Mesenchymal stem cell (in vitro differentiated cells and primary cell): Measurements from ENCODE around the gene TMEM63B.
"Not testable (repeated sequence)": the region's sequence is repeated elsewhere in the genome, so short reads cannot be mapped to it uniquely, and the experiment has no call there.

Source experiments
- DNase-seq: peaks from one replicate; pipeline ENCODE4 v3.0.0-alpha.2; 2013
- H2AFZ ChIP-seq: one replicate; pipeline ENCODE4 v1.6.1; 2013; ENCODE audit warnings: low read depth, mild to moderate bottlenecking, control low read depth, inconsistent platforms, low read length, moderate library complexity
- H2AK5ac ChIP-seq: 2 replicates; pipeline ENCODE4 v1.6.1; 2013; ENCODE audit warnings: low read length, moderate library complexity, mild to moderate bottlenecking, inconsistent platforms; ENCODE audit not compliant: severe bottlenecking
- H2BK120ac ChIP-seq: one replicate; pipeline ENCODE4 v1.6.1; 2013; ENCODE audit warnings: low read depth, mild to moderate bottlenecking, inconsistent platforms, low read length, moderate library complexity
- H2BK12ac ChIP-seq, 2 experiments: one replicate each; pipeline ENCODE4 v1.6.1; 2013; ENCODE audit warnings: inconsistent platforms in 2 of 2, low read length in 2 of 2, mild to moderate bottlenecking in 2 of 2, moderate library complexity in 2 of 2, control low read depth in 1 of 2
- H2BK15ac ChIP-seq: one replicate; pipeline ENCODE4 v1.6.1; 2013; ENCODE audit warnings: mild to moderate bottlenecking, low read depth, inconsistent platforms; ENCODE audit not compliant: poor library complexity, severe bottlenecking
- H2BK5ac ChIP-seq: 2 replicates; pipeline ENCODE4 v1.6.1; 2013; ENCODE audit warnings: low read depth, mild to moderate bottlenecking, low read length, control low read depth, inconsistent platforms; ENCODE audit not compliant: poor library complexity, severe bottlenecking
- H3K14ac ChIP-seq, 2 experiments: one replicate each; pipeline ENCODE4 v1.6.1; 2013; ENCODE audit warnings: inconsistent platforms in 2 of 2, low read length in 2 of 2, control low read depth in 1 of 2, mild to moderate bottlenecking in 1 of 2, moderate library complexity in 1 of 2
- H3K18ac ChIP-seq, 2 experiments: one replicate each; pipeline ENCODE4 v1.6.1; 2013; ENCODE audit warnings: inconsistent platforms in 2 of 2, low read length in 2 of 2, control low read depth in 1 of 2, low read depth in 1 of 2, mild to moderate bottlenecking in 1 of 2
- H3K23ac ChIP-seq, 2 experiments: one replicate each; pipeline ENCODE4 v1.6.1; 2013; ENCODE audit warnings: inconsistent platforms in 2 of 2, low read length in 2 of 2, mild to moderate bottlenecking in 2 of 2, moderate library complexity in 2 of 2, control low read depth in 1 of 2
- H3K27ac ChIP-seq: 2 replicates; pipeline ENCODE4 v1.5.1; 2013; ENCODE audit warnings: mild to moderate bottlenecking, moderate library complexity, low read length, control low read depth, inconsistent platforms; ENCODE audit not compliant: poor library complexity, severe bottlenecking
- H3K27me3 ChIP-seq, 2 experiments: 2 replicates each; pipeline versions ENCODE4 v1.6.1 to v1.7.0; 2013; ENCODE audit warnings: low read length in 2 of 2, mild to moderate bottlenecking in 2 of 2, moderate library complexity in 2 of 2, control low read depth in 1 of 2, inconsistent platforms in 1 of 2; ENCODE audit not compliant: control insufficient read depth in 1 of 2, insufficient read depth in 1 of 2
- H3K36me3 ChIP-seq, 2 experiments: 2 replicates each; pipeline versions ENCODE4 v1.6.1 to v1.7.0; 2013; ENCODE audit warnings: low read length in 2 of 2, control low read depth in 1 of 2, inconsistent platforms in 1 of 2, low read depth in 1 of 2, mild to moderate bottlenecking in 1 of 2; ENCODE audit not compliant: insufficient read depth in 2 of 2, control insufficient read depth in 1 of 2
- H3K4ac ChIP-seq, 2 experiments: one replicate each; pipeline ENCODE4 v1.6.1; 2013; ENCODE audit warnings: inconsistent platforms in 2 of 2, low read length in 2 of 2, mild to moderate bottlenecking in 2 of 2, moderate library complexity in 2 of 2, control low read depth in 1 of 2, low read depth in 1 of 2
- H3K4me1 ChIP-seq: 2 replicates; pipeline ENCODE4 v1.6.1; 2013; ENCODE audit warnings: low read depth, low read length, control low read depth; ENCODE audit not compliant: control insufficient read depth, insufficient read depth
- H3K4me2 ChIP-seq: 2 replicates; pipeline ENCODE4 v1.6.1; 2013; ENCODE audit warnings: low read length, mild to moderate bottlenecking, inconsistent platforms; ENCODE audit not compliant: poor library complexity, severe bottlenecking
- H3K4me3 ChIP-seq, 2 experiments: 2 replicates each; pipeline versions ENCODE4 v1.5.1 to v1.7.0; 2013; ENCODE audit warnings: low read length in 2 of 2, mild to moderate bottlenecking in 2 of 2, control low read depth in 1 of 2, low read depth in 1 of 2; ENCODE audit not compliant: insufficient read depth in 1 of 2
- H3K79me1 ChIP-seq: replicated peaks from 2 replicates; pipeline ENCODE4 v1.6.1; 2013; ENCODE audit warnings: mild to moderate bottlenecking, control low read depth, low read length, inconsistent platforms; ENCODE audit not compliant: poor library complexity, severe bottlenecking
- H3K9ac ChIP-seq: 2 replicates; pipeline ENCODE4 v1.7.0; 2013; ENCODE audit warnings: mild to moderate bottlenecking, low read length, moderate library complexity
- H3K9me3 ChIP-seq: 2 replicates; pipeline ENCODE4 v1.7.0; 2013; ENCODE audit warnings: mild to moderate bottlenecking, low read length; ENCODE audit not compliant: control insufficient read depth
- H4K8ac ChIP-seq: one replicate; pipeline ENCODE4 v1.6.1; 2013; ENCODE audit warnings: inconsistent platforms, mild to moderate bottlenecking, low read length, moderate library complexity
- H4K91ac ChIP-seq: one replicate; pipeline ENCODE4 v1.6.1; 2013; ENCODE audit warnings: mild to moderate bottlenecking, low read length, inconsistent platforms
- WGBS: methylation state at CpG from one replicate; pipeline ENCODE4 v1.1.7; 2013; ENCODE audit warnings: mixed read lengths; 5-methylcytosine and 5-hydroxymethylcytosine counted together

TMEM63B gene

GRCh38 chr6:44193307-44193910 lies 66.1 kb downstream of the TMEM63B start:
- H3K4me3 ChIP-seq: no peak overlapping the region
- no peak overlapping the region for H3K27ac ChIP-seq
- no peak overlapping the region for H3K18ac ChIP-seq
- no peak overlapping the region for H2BK12ac ChIP-seq
- DNase-seq: no peak
- no peak overlapping the region for H3K4me2 ChIP-seq
- no peak overlapping the region for H3K9ac ChIP-seq
- no peak overlapping the region for H3K4ac ChIP-seq
- no peak overlapping the region for H3K23ac ChIP-seq
- H4K91ac ChIP-seq: no peak overlapping the region
- H3K14ac ChIP-seq: no peak overlapping the region
- no peaks in the 10 kb centered on the region for H3K79me1 ChIP-seq
- no peaks in the 10 kb centered on the region for H3K9me3 ChIP-seq
- H3K36me3 ChIP-seq: no peaks in the 10 kb centered on the region
- no peaks in the 10 kb centered on the region for H3K4me1 ChIP-seq
- H4K8ac ChIP-seq: no peak overlapping the region
- H3K27me3 ChIP-seq: peaks cover 0 to 4% of the 10 kb centered on the region in 2 experiments
- H2BK15ac ChIP-seq: no peak overlapping the region
- no peak overlapping the region for H2BK5ac ChIP-seq
- no peak overlapping the region for H2AFZ ChIP-seq
- H2BK120ac ChIP-seq: no peak overlapping the region
- no peak overlapping the region for H2AK5ac ChIP-seq
- WGBS: 90% methylated on average over 8 of the region's 8 CpGs

- WGBS: 82% methylated on average over 4 of the region's 5 CpGs
- Histone ChIP-seq H2BK5ac (no peak overlapping the region), H3K79me1 (no peaks in the 10 kb centered on the region), H3K23ac (no peak overlapping the region), H4K8ac (no peak overlapping the region), H3K4me2 (no peak overlapping the region), H3K14ac (no peak overlapping the region), H3K36me3 (no peaks in the 10 kb centered on the region), H3K4me1 (no peaks in the 10 kb centered on the region), H4K91ac (no peak overlapping the region), H3K18ac (no peak overlapping the region), H3K27ac (no peak overlapping the region), H3K9ac (no peak overlapping the region), H2BK15ac (no peak overlapping the region), H3K4ac (no peak overlapping the region), H3K9me3 (no peaks in the 10 kb centered on the region), H2AK5ac (no peak overlapping the region), H3K27me3 (peaks cover 0 to 4% of the 10 kb centered on the region in 2 experiments), H2AFZ (no peak overlapping the region), H2BK120ac (no peak overlapping the region), H2BK12ac (no peak overlapping the region), H3K4me3 (no peak overlapping the region)
- no peak for DNase-seq
These were observed 67.0 kb downstream of the TMEM63B start for GRCh38 chr6:44194326-44194725.

GRCh38 chr6:44196351-44196750 lies 69.0 kb downstream of the TMEM63B start:
- H2BK15ac ChIP-seq, H3K4me1 ChIP-seq, H3K36me3 ChIP-seq, H3K4me3 ChIP-seq, H4K8ac ChIP-seq, H3K27ac ChIP-seq, DNase-seq, H3K27me3 ChIP-seq, H2BK120ac ChIP-seq, H3K14ac ChIP-seq, H2AFZ ChIP-seq, H3K9ac ChIP-seq, H3K4me2 ChIP-seq, H3K9me3 ChIP-seq, H4K91ac ChIP-seq, H3K4ac ChIP-seq, H3K18ac ChIP-seq, H2BK12ac ChIP-seq, H3K79me1 ChIP-seq, H2BK5ac ChIP-seq, H2AK5ac ChIP-seq, H3K23ac ChIP-seq: not testable (repeated sequence)
- WGBS: 91% methylated on average over 11 of the region's 11 CpGs

GRCh38 chr6:44198684-44199083 lies 71.3 kb downstream of the TMEM63B start:
- peaks cover 12% of the 10 kb centered on the region for H3K4me1 ChIP-seq
- no peaks in the 10 kb centered on the region for H3K9me3 ChIP-seq
- H3K4me2 ChIP-seq: no peak overlapping the region
- no peak overlapping the region for H3K4me3 ChIP-seq
- no peak overlapping the region for H4K8ac ChIP-seq
- no peak overlapping the region for H3K27ac ChIP-seq
- H4K91ac ChIP-seq: no peak overlapping the region
- H3K18ac ChIP-seq: no peak overlapping the region
- H2AK5ac ChIP-seq: no peak overlapping the region
- WGBS: 100% methylated on average over 2 of the region's 3 CpGs
- no peak overlapping the region for H3K23ac ChIP-seq
- no peak overlapping the region for H3K4ac ChIP-seq
- no peak overlapping the region for H2BK12ac ChIP-seq
- H2BK15ac ChIP-seq: no peak overlapping the region
- H3K27me3 ChIP-seq: peaks cover 0 to 4% of the 10 kb centered on the region in 2 experiments
- H2BK120ac ChIP-seq: no peak overlapping the region
- no peaks in the 10 kb centered on the region for H3K36me3 ChIP-seq
- H3K79me1 ChIP-seq: no peaks in the 10 kb centered on the region
- no peak overlapping the region for H2AFZ ChIP-seq
- DNase-seq: no peak
- no peak overlapping the region for H3K14ac ChIP-seq
- H2BK5ac ChIP-seq: no peak overlapping the region
- H3K9ac ChIP-seq: no peak overlapping the region
